Measurements from ENCODE around the gene ADAM30.

The ADAM30 gene

GRCh38 chr1:119896303-119896702 is at the start of gene ADAM30:
Gene ADAM30, minus strand, starts transcription at chr1:119896515. Its CDS starts 179 bp downstream, at chr1:119896336.
- no peak for DNase-seq (ENCODE audit: low read depth, low spot score)
- H3K4me3 ChIP-seq (ENCODE audit: low read depth, low read length): no peak within 1 kb of the TSS
- ChIA-PET CTCF (interaction anchor here (1.1 to 3.8 kb wide), 4 partner anchors 10 to 24 kb away, joined by 3 to 39 read pairs (median 4); no protein-coding TSS in a partner anchor), POLR2A (no interaction called here)
- TF ChIP-seq, protein P1, sequence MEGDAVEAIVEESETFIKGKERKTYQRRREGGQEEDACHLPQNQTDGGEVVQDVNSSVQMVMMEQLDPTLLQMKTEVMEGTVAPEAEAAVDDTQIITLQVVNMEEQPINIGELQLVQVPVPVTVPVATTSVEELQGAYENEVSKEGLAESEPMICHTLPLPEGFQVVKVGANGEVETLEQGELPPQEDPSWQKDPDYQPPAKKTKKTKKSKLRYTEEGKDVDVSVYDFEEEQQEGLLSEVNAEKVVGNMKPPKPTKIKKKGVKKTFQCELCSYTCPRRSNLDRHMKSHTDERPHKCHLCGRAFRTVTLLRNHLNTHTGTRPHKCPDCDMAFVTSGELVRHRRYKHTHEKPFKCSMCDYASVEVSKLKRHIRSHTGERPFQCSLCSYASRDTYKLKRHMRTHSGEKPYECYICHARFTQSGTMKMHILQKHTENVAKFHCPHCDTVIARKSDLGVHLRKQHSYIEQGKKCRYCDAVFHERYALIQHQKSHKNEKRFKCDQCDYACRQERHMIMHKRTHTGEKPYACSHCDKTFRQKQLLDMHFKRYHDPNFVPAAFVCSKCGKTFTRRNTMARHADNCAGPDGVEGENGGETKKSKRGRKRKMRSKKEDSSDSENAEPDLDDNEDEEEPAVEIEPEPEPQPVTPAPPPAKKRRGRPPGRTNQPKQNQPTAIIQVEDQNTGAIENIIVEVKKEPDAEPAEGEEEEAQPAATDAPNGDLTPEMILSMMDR (IDR thresholded peaks at IDR 0.05; ENCODE audit: insufficient read depth, low read length, missing control alignments): no peak

GRCh38 chr1:119943216-119943615 is 46.9 kb upstream of the ADAM30 start:
- CTCF ChIA-PET: interaction anchor here (1.0 to 1.8 kb wide), 2 partner anchors 16 to 57 kb away, joined by 3 to 6 read pairs; no protein-coding TSS in a partner anchor
- H3K4me3 ChIP-seq (ENCODE audit: low read depth, low read length): no peak overlapping the region
- POLR2A ChIA-PET: no interaction called here
- no peak for DNase-seq (ENCODE audit: low read depth, low spot score)
- TF ChIP-seq, protein P1 (IDR thresholded peaks at IDR 0.05; ENCODE audit: insufficient read depth, low read length, missing control alignments): no peak

DNA sequence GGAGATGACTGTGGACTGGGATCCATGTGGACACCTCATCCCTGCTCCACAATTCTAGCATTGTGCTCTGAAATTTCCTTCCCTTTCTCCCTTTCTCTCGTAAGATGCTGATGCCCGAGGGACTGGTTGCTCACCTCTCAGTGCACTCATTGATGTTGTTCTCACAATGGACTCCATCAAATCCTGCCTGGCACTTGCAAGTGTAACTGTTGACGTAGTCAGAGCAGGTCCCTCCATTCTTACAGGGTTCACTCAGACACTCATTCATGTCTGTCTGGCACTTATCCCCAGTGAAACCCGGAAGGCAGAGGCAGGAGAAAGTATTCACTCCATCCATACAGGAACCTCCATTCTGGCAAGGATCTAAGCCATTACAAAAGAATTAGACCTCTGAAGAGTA is 45.1 kb upstream of the ADAM30 start:
- ChIA-PET POLR2A (no interaction called here), CTCF (interaction anchor here (3.3 kb wide), 1 partner anchor 8 kb away, joined by 16 read pairs; no protein-coding TSS in a partner anchor)
- TF ChIP-seq, protein P1 (IDR thresholded peaks at IDR 0.05; ENCODE audit: insufficient read depth, low read length, missing control alignments): no peak
- DNase-seq (ENCODE audit: low read depth, low spot score): no peak
- no peak overlapping the region for H3K4me3 ChIP-seq (ENCODE audit: low read depth, low read length)

DNA sequence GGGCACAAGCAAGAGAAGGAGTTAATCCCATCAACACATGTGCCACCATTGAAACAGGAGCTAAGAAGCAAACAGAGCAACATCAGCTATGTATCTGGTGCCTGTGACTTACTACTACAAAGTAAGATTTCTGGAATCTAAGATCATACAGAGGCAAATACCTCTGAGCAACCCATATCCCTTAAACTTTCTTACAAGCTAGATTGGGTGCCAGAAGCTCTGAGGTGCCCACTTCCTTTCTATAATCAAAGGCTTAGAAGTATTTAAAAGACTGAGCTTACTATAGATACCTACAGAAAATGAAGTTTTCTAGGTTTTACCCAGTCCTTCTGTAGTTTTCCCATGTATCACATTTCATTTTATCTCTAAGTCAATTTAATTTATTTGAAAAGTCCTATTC is 44.4 kb upstream of the ADAM30 start:
- TF ChIP-seq, protein P1 (IDR thresholded peaks at IDR 0.05; ENCODE audit: insufficient read depth, low read length, missing control alignments): no peak
- POLR2A ChIA-PET: no interaction called here
- H3K4me3 ChIP-seq (ENCODE audit: low read depth, low read length): no peak overlapping the region
- no peak for DNase-seq (ENCODE audit: low read depth, low spot score)
- CTCF ChIA-PET: interaction anchor here (3.3 kb wide), 1 partner anchor 9 kb away, joined by 16 read pairs; no protein-coding TSS in a partner anchor

DNA sequence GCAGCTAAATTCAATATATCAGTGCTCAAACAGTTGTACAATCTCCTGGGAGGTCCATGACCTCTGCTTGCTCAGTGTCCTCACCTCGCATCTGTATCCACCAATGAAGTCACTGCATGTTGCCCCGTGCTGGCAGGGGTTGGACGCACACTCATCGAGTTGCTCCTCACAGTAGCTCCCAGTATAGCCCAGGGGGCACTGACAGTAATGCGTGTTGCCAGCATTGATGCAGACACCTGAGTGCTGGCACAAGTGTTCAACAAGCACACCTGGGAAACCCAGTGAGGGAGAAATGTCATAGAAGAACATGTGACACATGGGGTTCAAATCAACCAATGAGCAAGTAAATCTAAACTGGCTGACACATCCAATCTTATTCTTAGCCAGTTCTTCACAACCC is 40.9 kb upstream of the ADAM30 start:
- POLR2A ChIA-PET: no interaction called here
- TF ChIP-seq, protein P1 (IDR thresholded peaks at IDR 0.05; ENCODE audit: insufficient read depth, low read length, missing control alignments): no peak
- no peak overlapping the region for H3K4me3 ChIP-seq (ENCODE audit: low read depth, low read length)
- CTCF ChIA-PET: interaction anchor here (2.7 to 4.9 kb wide), 2 partner anchors 12 to 67 kb away, joined by 6 to 25 read pairs; no protein-coding TSS in a partner anchor
- DNase-seq (ENCODE audit: low read depth, low spot score): no peak

- TF ChIP-seq, protein P1 (IDR thresholded peaks at IDR 0.05; ENCODE audit: insufficient read depth, low read length, missing control alignments): no peak
- ChIA-PET POLR2A (no interaction called here), CTCF (interaction anchor here (0.8 to 4.9 kb wide), 4 partner anchors 14 to 66 kb away, joined by 3 to 25 read pairs (median 4); no protein-coding TSS in a partner anchor)
- no peak for DNase-seq (ENCODE audit: low read depth, low spot score)
- no peak overlapping the region for H3K4me3 ChIP-seq (ENCODE audit: low read depth, low read length)
Observed at GRCh38 chr1:119935915-119936314, 39.6 kb upstream of the ADAM30 start.
